Vagina (tissue), 2 donors: ENCODE measurements around the gene OPN4.

Experiments
- CTCF ChIP-seq, 3 experiments: fragments of 450-650 bp in 2 of 3; fragments of 200-600 bp in 1 of 3; sonication (generic) in 1 of 3; IDR thresholded peaks; one replicate each; pipeline ENCODE4 v1.5.1; 2017 to 2019; ENCODE audit warnings: antibody characterized with exemption in 3 of 3, mild to moderate bottlenecking in 2 of 3, moderate library complexity in 2 of 3
- POLR2A ChIP-seq, 2 donors: fragments of 450-650 bp; IDR thresholded peaks; one replicate each; pipeline ENCODE4 v1.6.1; 2017; ENCODE audit warnings: antibody characterized with exemption in 2 of 2, mild to moderate bottlenecking in 2 of 2, moderate library complexity in 2 of 2

- no peak for TF ChIP-seq CTCF (IDR thresholded peaks at IDR 0.05)
- TF ChIP-seq POLR2A (IDR thresholded peaks at IDR 0.05): no peak
Measured at GRCh38 chr10:86674912-86675311, 20.6 kb downstream of the OPN4 start.
